ENCODE measurements around the gene NKAIN4. TPM values are rescaled to one million over a fixed set of nuclear protein-coding genes. Genes with fewer than 3 reads are reported as not detected.

NKAIN4 gene
- polyA plus RNA-seq, 4 donors: 0.51 to 5.9 TPM; not detected in 2

DNA sequence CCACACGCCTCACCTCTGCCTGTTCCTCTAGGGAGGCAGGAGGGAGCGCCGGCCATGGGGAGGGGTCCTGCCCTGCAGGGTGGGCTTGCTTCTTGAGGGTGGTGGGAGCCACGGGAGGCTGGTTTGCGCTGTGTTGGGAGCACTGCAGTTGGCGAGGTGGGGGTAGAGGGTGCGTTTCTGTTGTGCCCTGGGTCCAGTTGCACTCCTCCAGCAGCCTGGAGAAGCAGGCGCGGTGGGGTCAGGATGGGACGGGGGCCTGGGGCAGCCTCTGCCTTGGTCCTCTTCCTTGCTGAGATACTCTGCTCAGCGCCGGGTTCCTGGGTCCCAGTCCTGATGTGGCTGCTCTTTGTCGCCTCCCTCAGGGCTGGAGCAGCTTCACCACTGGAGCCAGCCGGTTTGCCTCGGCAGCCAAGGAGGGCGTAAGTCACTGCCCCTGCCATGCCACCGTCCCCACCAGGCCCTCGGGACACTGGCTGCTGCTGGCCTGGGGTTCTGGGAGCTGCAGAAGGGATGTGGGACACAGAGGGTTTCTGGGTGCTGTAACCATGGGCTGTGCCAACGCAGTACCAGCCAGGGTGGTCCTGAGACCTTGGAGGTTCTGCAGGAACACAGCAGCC, 26.8 kb upstream of the NKAIN4 start:
- H3K4me3 ChIP-seq (ENCODE audit: low read depth in 1 of 3, low read length in 3 of 3): no peak overlapping the region
- DNase-seq (no peak), FAIRE-seq (no peak)
- WGBS, 3 donors: 79 to 82% (median 82%) methylated on average over 16 to 19 of the region's 19 CpGs
- no peak overlapping the region for H3K27ac ChIP-seq (ENCODE audit: low read depth in 1 of 3, low read length in 2 of 3)
- H3K9me3 ChIP-seq (ENCODE audit: control insufficient read depth in 2 of 2, insufficient read depth in 1 of 2, low read depth in 1 of 2, low read length in 1 of 2): no peaks in the 10 kb centered on the region
- no peaks in the 10 kb centered on the region for H3K27me3 ChIP-seq (ENCODE audit: control insufficient read depth in 3 of 3, insufficient read depth in 3 of 3, low read length in 3 of 3)
- H3K4me1 ChIP-seq (ENCODE audit: control insufficient read depth in 3 of 3, insufficient read depth in 2 of 3, low read depth in 1 of 3, low read length in 2 of 3): no peaks in the 10 kb centered on the region
- peaks cover 10 to 99% (median 11%) of the 10 kb centered on the region in 3 donors for H3K36me3 ChIP-seq (ENCODE audit: control insufficient read depth in 3 of 3, insufficient read depth in 2 of 3, low read depth in 1 of 3, low read length in 3 of 3)

DNA sequence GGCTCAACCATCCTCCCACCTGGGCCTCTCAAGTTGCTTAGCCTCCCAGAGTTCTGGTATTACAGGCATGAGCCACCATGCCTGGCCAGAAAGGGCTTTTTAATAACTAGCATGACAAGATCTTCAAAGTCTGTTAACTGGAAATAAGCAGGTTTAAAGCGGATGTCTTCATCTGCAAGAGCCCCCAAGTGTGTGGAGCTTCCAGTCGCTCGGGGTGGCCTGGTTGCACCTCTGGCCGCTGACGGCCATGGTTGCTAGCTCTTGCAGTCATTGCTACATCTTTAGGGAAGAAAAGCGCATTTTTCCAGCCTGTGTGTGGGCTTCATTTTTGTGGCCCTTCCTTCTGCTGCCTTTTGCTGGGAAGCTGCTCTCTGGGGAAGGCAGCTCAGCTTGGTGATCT, 26.1 kb upstream of the NKAIN4 start:
- 96 to 98% (median 98%) methylated on average over 6 of the region's 6 CpGs for WGBS, 3 donors
- no peak for DNase-seq
- Histone ChIP-seq H3K4me3 (ENCODE audit: low read depth in 1 of 3, low read length in 3 of 3) (no peak overlapping the region), H3K27me3 (ENCODE audit: control insufficient read depth in 3 of 3, insufficient read depth in 3 of 3, low read length in 3 of 3) (no peaks in the 10 kb centered on the region), H3K27ac (ENCODE audit: low read depth in 1 of 3, low read length in 2 of 3) (no peak overlapping the region), H3K9me3 (ENCODE audit: control insufficient read depth in 2 of 2, insufficient read depth in 1 of 2, low read depth in 1 of 2, low read length in 1 of 2) (no peaks in the 10 kb centered on the region), H3K36me3 (ENCODE audit: control insufficient read depth in 3 of 3, insufficient read depth in 2 of 3, low read depth in 1 of 3, low read length in 3 of 3) (peaks cover 11 to 99% (median 11%) of the 10 kb centered on the region in 3 donors), H3K4me1 (ENCODE audit: control insufficient read depth in 3 of 3, insufficient read depth in 2 of 3, low read depth in 1 of 3, low read length in 2 of 3) (no peaks in the 10 kb centered on the region)
- no peak for FAIRE-seq

DNA sequence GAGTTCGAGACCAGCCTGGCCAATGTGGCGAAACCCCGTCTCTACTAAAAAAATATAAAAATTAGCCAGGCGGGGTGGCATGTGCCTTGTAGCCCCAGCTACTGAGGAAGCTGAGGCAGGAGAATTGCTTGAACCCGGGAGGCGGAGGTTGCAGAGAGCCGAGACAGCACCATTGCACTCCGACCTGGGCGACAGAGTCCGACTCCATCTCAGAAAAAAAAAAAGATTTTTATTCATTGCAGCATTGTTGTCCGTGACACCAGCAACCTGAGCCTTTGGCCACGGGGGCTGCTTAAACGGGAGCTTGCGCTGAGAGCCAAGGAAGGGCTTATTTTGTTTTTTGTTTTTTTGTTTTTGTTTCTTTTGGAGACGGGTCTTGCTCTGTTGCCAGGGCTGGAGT, 25.7 kb upstream of the NKAIN4 start:
- 93 to 94% (median 94%) methylated on average over 15 of the region's 15 CpGs for WGBS, 3 donors
- Histone ChIP-seq H3K36me3 (ENCODE audit: control insufficient read depth in 3 of 3, insufficient read depth in 2 of 3, low read depth in 1 of 3, low read length in 3 of 3) (peaks cover 11 to 97% (median 12%) of the 10 kb centered on the region in 3 donors), H3K27me3 (ENCODE audit: control insufficient read depth in 3 of 3, insufficient read depth in 3 of 3, low read length in 3 of 3) (no peaks in the 10 kb centered on the region), H3K9me3 (ENCODE audit: control insufficient read depth in 2 of 2, insufficient read depth in 1 of 2, low read depth in 1 of 2, low read length in 1 of 2) (no peaks in the 10 kb centered on the region), H3K27ac (ENCODE audit: low read depth in 1 of 3, low read length in 2 of 3) (no peak overlapping the region), H3K4me1 (ENCODE audit: control insufficient read depth in 3 of 3, insufficient read depth in 2 of 3, low read depth in 1 of 3, low read length in 2 of 3) (no peaks in the 10 kb centered on the region), H3K4me3 (ENCODE audit: low read depth in 1 of 3, low read length in 3 of 3) (no peak overlapping the region)
- DNase-seq: no peak
- FAIRE-seq: no peak

DNA sequence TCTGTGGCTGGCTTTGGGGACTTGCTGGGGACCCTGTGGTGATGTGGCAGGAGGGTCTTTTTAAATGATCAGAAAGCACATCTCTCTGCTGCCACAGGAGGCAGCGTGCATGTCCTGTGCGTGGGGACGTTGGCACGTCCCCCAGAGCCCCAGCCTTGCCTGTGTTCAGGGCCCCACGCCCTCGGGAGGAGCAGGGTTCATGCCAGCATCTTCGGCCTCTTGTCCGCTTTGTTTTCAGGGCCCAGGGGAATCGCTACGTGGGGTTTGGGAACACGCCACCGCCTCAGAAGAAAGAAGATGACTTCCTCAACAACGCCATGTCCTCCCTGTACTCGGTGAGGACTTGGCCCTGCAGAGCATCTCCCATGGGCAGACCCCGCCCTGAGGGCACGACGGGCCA, 24.4 kb upstream of the NKAIN4 start:
- H3K9me3 ChIP-seq (ENCODE audit: control insufficient read depth in 2 of 2, insufficient read depth in 1 of 2, low read depth in 1 of 2, low read length in 1 of 2): no peaks in the 10 kb centered on the region
- H3K4me3 ChIP-seq (ENCODE audit: low read depth in 1 of 3, low read length in 3 of 3): no peak overlapping the region
- DNase-seq: no peak
- no peak overlapping the region for H3K27ac ChIP-seq (ENCODE audit: low read depth in 1 of 3, low read length in 2 of 3)
- no peaks in the 10 kb centered on the region for H3K27me3 ChIP-seq (ENCODE audit: control insufficient read depth in 3 of 3, insufficient read depth in 3 of 3, low read length in 3 of 3)
- H3K4me1 ChIP-seq (ENCODE audit: control insufficient read depth in 3 of 3, insufficient read depth in 2 of 3, low read depth in 1 of 3, low read length in 2 of 3): peaks cover 0 to 6% (median 4%) of the 10 kb centered on the region in 3 donors
- no peak for FAIRE-seq
- 85 to 90% (median 86%) methylated on average over 17 of the region's 17 CpGs for WGBS, 3 donors
- peaks cover 11 to 89% (median 11%) of the 10 kb centered on the region in 3 donors for H3K36me3 ChIP-seq (ENCODE audit: control insufficient read depth in 3 of 3, insufficient read depth in 2 of 3, low read depth in 1 of 3, low read length in 3 of 3)

DNA sequence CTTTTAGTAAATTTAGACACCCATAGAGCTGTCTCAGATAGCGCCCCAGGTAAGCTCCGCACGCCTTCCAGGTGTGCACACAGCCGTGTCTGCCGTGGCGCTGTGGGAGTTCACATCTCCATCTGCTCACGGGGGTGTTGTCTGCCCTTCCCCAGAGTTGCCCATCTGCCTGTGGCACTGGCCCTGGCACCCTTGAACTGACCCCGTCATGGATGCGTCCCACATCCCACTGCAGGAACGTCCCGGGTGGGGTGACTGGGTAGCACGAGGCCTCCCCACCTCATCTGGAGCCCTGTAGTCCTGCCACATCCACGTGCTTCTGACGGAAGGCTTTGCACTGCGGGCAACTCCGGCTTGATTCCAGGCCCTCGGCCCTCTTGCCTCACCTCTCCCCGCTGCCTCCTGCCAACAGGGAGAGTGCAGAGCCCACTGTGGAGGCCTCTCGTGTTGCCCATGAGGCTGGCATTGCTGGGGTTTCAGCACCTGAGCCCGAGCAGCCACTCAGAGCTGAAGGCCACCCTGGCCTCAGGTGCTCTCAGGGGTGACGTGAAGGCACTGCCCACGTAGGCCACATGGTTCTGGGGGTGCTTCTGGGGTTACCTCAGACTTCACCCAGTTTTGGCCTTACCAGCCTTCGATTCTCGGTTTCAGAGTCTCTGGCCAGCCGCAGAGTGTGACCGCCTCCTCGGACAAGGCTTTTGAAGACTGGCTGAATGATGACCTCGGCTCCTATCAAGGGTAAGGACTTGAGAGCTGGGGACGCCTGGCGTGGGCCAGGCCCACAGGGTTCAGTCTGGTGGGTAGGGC, 23.4 kb upstream of the NKAIN4 start:
- Histone ChIP-seq H3K4me1 (ENCODE audit: control insufficient read depth in 3 of 3, insufficient read depth in 2 of 3, low read depth in 1 of 3, low read length in 2 of 3) (peaks cover 0 to 8% (median 5%) of the 10 kb centered on the region in 3 donors), H3K27me3 (ENCODE audit: control insufficient read depth in 3 of 3, insufficient read depth in 3 of 3, low read length in 3 of 3) (no peaks in the 10 kb centered on the region), H3K4me3 (ENCODE audit: low read depth in 1 of 3, low read length in 3 of 3) (no peak overlapping the region), H3K27ac (ENCODE audit: low read depth in 1 of 3, low read length in 2 of 3) (no peak overlapping the region), H3K36me3 (ENCODE audit: control insufficient read depth in 3 of 3, insufficient read depth in 2 of 3, low read depth in 1 of 3, low read length in 3 of 3) (peaks cover 6 to 80% (median 8%) of the 10 kb centered on the region in 3 donors), H3K9me3 (ENCODE audit: control insufficient read depth in 2 of 2, insufficient read depth in 1 of 2, low read depth in 1 of 2, low read length in 1 of 2) (no peaks in the 10 kb centered on the region)
- WGBS, 3 donors: 94 to 95% (median 94%) methylated on average over 30 of the region's 30 CpGs
- FAIRE-seq (no peak), DNase-seq (no peak)

DNA sequence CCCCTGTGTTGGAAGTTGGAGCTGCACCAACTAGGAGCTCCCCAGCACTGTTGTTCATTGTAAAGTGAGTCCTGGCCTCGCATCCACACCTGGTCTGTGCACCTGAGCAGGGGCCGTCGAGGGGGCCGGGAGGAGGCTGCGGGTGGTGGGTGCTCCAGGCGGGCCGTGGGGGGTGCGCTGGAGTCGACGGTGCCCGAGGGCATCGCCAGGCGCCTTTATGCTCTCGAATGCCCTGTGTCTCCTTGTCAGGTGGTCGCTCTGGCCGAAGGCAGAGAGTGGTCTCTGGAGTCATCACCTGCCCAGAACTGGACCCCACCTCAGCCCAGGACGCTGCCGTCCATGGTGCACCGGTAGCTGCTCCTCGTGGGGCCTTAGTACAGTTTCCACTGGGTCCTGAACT, 22.7 kb upstream of the NKAIN4 start:
- no peak overlapping the region for H3K27ac ChIP-seq (ENCODE audit: low read depth in 1 of 3, low read length in 2 of 3)
- peaks cover 0 to 8% (median 5%) of the 10 kb centered on the region in 3 donors for H3K4me1 ChIP-seq (ENCODE audit: control insufficient read depth in 3 of 3, insufficient read depth in 2 of 3, low read depth in 1 of 3, low read length in 2 of 3)
- no peak for DNase-seq
- H3K36me3 ChIP-seq (ENCODE audit: control insufficient read depth in 3 of 3, insufficient read depth in 2 of 3, low read depth in 1 of 3, low read length in 3 of 3): peaks cover 6 to 73% (median 8%) of the 10 kb centered on the region in 3 donors
- no peak overlapping the region for H3K4me3 ChIP-seq (ENCODE audit: low read depth in 1 of 3, low read length in 3 of 3)
- H3K9me3 ChIP-seq (ENCODE audit: control insufficient read depth in 2 of 2, insufficient read depth in 1 of 2, low read depth in 1 of 2, low read length in 1 of 2): no peaks in the 10 kb centered on the region
- no peak for FAIRE-seq
- H3K27me3 ChIP-seq (ENCODE audit: control insufficient read depth in 3 of 3, insufficient read depth in 3 of 3, low read length in 3 of 3): no peaks in the 10 kb centered on the region
- 92 to 96% (median 95%) methylated on average over 20 of the region's 20 CpGs for WGBS, 3 donors

DNA sequence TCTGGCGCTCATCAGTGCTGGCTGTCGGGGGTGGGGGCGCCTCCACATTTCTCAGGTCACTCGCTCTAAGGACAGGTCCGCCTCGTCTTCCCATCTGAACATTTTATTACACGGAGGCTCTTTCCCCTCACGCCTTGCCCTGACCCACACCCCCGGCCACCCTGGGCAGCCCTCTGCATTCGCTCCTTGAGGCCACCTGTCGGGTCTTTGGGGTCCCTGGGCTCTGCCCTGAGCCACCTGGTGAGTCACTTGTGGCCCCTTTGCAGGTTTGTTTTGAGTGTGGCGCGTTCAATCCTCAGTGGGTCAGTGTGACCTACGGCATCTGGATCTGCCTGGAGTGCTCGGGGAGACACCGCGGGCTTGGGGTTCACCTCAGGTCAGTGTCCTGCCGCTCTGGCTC, 21.6 kb upstream of the NKAIN4 start:
- Histone ChIP-seq H3K9me3 (ENCODE audit: control insufficient read depth in 2 of 2, insufficient read depth in 1 of 2, low read depth in 1 of 2, low read length in 1 of 2) (no peaks in the 10 kb centered on the region), H3K27ac (ENCODE audit: low read depth in 1 of 3, low read length in 2 of 3) (no peak overlapping the region), H3K27me3 (ENCODE audit: control insufficient read depth in 3 of 3, insufficient read depth in 3 of 3, low read length in 3 of 3) (no peaks in the 10 kb centered on the region), H3K4me3 (ENCODE audit: low read depth in 1 of 3, low read length in 3 of 3) (no peak overlapping the region), H3K4me1 (ENCODE audit: control insufficient read depth in 3 of 3, insufficient read depth in 2 of 3, low read depth in 1 of 3, low read length in 2 of 3) (peaks cover 0 to 9% (median 8%) of the 10 kb centered on the region in 3 donors), H3K36me3 (ENCODE audit: control insufficient read depth in 3 of 3, insufficient read depth in 2 of 3, low read depth in 1 of 3, low read length in 3 of 3) (peaks cover 2 to 65% (median 6%) of the 10 kb centered on the region in 3 donors)
- WGBS, 3 donors: 92 to 96% (median 93%) methylated on average over 18 of the region's 18 CpGs
- DNase-seq (no peak), FAIRE-seq (no peak)

DNA sequence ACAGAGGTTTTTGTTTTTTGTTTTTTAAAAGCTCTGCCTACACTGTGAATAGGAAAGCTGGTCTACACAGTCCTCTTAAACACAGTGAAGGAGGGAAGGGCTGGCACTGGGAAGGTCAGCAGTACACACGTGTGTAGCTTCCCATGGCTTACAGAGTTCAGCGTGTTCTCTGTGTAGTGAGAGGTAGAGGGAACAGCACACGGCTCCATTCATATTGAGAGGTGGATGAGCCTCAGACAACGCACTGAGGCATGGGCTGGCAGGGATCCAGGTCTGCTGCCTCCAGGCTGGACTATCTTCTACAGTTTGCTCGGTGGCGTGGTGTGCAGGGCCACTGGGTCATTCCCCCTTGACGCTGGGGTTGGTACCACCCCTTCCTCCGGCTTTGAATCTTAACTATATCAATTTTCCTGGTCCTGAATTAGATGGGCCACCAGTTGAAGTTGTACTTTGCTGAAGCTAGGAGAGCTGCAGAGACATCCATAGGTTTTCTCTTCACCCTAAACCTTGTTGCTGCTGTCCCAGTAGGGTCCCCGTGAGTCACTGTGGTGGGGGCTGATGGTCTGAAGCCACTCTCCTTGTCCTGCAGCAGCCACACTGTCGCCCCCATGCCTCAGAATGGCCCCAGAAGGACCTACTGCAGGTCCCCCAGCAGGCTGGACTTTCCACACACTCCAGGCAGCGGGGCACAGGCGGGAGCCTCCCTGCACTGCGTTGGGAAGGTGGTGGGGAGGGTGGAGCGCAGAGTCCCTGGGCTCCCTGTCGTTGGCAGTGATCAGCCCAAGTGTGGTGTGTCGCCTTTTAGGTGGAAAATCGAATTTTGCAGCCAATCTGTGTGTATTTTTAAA, 20.3 kb upstream of the NKAIN4 start:
- FAIRE-seq: no peak
- Histone ChIP-seq H3K4me1 (ENCODE audit: control insufficient read depth in 3 of 3, insufficient read depth in 2 of 3, low read depth in 1 of 3, low read length in 2 of 3) (peaks cover 0 to 9% (median 8%) of the 10 kb centered on the region in 3 donors), H3K4me3 (ENCODE audit: low read depth in 1 of 3, low read length in 3 of 3) (no peak overlapping the region), H3K9me3 (ENCODE audit: control insufficient read depth in 2 of 2, insufficient read depth in 1 of 2, low read depth in 1 of 2, low read length in 1 of 2) (no peaks in the 10 kb centered on the region), H3K27me3 (ENCODE audit: control insufficient read depth in 3 of 3, insufficient read depth in 3 of 3, low read length in 3 of 3) (no peaks in the 10 kb centered on the region), H3K36me3 (ENCODE audit: control insufficient read depth in 3 of 3, insufficient read depth in 2 of 3, low read depth in 1 of 3, low read length in 3 of 3) (peaks cover 2 to 58% (median 4%) of the 10 kb centered on the region in 3 donors), H3K27ac (ENCODE audit: low read depth in 1 of 3, low read length in 2 of 3) (no peak overlapping the region)
- WGBS, 3 donors: 75 to 80% (median 78%) methylated on average over 17 of the region's 17 CpGs
- no peak for DNase-seq

All from small intestine (tissue), 7 donors.